GM19099 (cell line): Measurements from ENCODE around the gene PNO1.

Source experiments
- POLR2A ChIP-seq: IDR thresholded peaks from 3 replicates; pipeline ENCODE4 v1.6.1; 2011; ENCODE audit warnings: low read depth; ENCODE audit not compliant: insufficient read length; ENCODE audit errors: extremely low read depth

Gene PNO1

GRCh38 chr2:68157402-68158133, at the start of gene PNO1:
Gene PNO1, plus strand, starts transcription at chr2:68157888. Its CDS starts 47 bp downstream, at chr2:68157935.
- TF ChIP-seq POLR2A = peak; percentile 49

GRCh38 chr2:68108120-68108519, 49.6 kb upstream of the PNO1 start:
- no peak for TF ChIP-seq POLR2A

GRCh38 chr2:68110102-68110501, 47.6 kb upstream of the PNO1 start:
- no peak for TF ChIP-seq POLR2A

- no peak for TF ChIP-seq POLR2A
Observed at GRCh38 chr2:68115965-68116364, 41.7 kb upstream of the PNO1 start.

- TF ChIP-seq POLR2A = no peak
Observed at GRCh38 chr2:68118816-68119215, 38.9 kb upstream of the PNO1 start.

- no peak for TF ChIP-seq POLR2A
Observed at GRCh38 chr2:68119504-68119903, 38.2 kb upstream of the PNO1 start.

GRCh38 chr2:68121873-68122679, 35.6 kb upstream of the PNO1 start:
- TF ChIP-seq POLR2A = no peak

- no peak for TF ChIP-seq POLR2A
Observed at GRCh38 chr2:68122680-68122964, 35.1 kb upstream of the PNO1 start.

GRCh38 chr2:68124321-68124720, 33.4 kb upstream of the PNO1 start:
- TF ChIP-seq POLR2A = no peak

GRCh38 chr2:68125821-68126220, 31.9 kb upstream of the PNO1 start:
- no peak for TF ChIP-seq POLR2A

GRCh38 chr2:68126561-68126960, 31.1 kb upstream of the PNO1 start:
- TF ChIP-seq POLR2A = no peak

- no peak for TF ChIP-seq POLR2A
Observed at GRCh38 chr2:68127358-68128242, 30.1 kb upstream of the PNO1 start.

- no peak for TF ChIP-seq POLR2A
Observed at GRCh38 chr2:68134120-68134519, 23.6 kb upstream of the PNO1 start.

- TF ChIP-seq POLR2A = no peak
Observed at GRCh38 chr2:68134554-68134953, 23.1 kb upstream of the PNO1 start.

- no peak for TF ChIP-seq POLR2A
Observed at GRCh38 chr2:68135448-68136320, 22.0 kb upstream of the PNO1 start.

GRCh38 chr2:68141875-68142274, 15.8 kb upstream of the PNO1 start:
- no peak for TF ChIP-seq POLR2A
